CD14-positive monocyte (primary cell): ENCODE data around the gene TTC28. TPM values are rescaled to one million over a fixed set of nuclear protein-coding genes. Genes with fewer than 3 reads are reported as not detected.

Experiments
- DNase-seq, 3 donors: peaks; one replicate each; pipeline ENCODE4 v3.0.0-alpha.2; 2011 to 2022
- H2AFZ ChIP-seq: 2 replicates; pipeline ENCODE4 v1.6.0; 2012; ENCODE audit warnings: mild to moderate bottlenecking, low read depth, low read length, inconsistent platforms; ENCODE audit not compliant: insufficient read depth, poor library complexity, severe bottlenecking
- H3K27ac ChIP-seq, 2 donors: 1 replicate in 1 of 2; 2 replicates in 1 of 2; pipeline ENCODE4 v1.5.1; 2012 to 2013; ENCODE audit warnings: low read length in 2 of 2, control low read depth in 1 of 2, inconsistent platforms in 1 of 2, low read depth in 1 of 2, mild to moderate bottlenecking in 1 of 2
- H3K27me3 ChIP-seq, 2 donors: one replicate each; pipeline versions ENCODE4 v1.6.0 to v1.6.1; 2011 to 2013; ENCODE audit warnings: low read length in 2 of 2; ENCODE audit not compliant: control insufficient read depth in 2 of 2, insufficient read depth in 2 of 2
- H3K36me3 ChIP-seq, 2 donors: replicated peaks in 1 of 2; 1 replicate in 1 of 2; 2 replicates in 1 of 2; pipeline versions ENCODE4 v1.5.1 to v1.6.1; 2012 to 2013; ENCODE audit warnings: low read length in 2 of 2, control low read depth in 1 of 2, inconsistent platforms in 1 of 2, mild to moderate bottlenecking in 1 of 2; ENCODE audit not compliant: insufficient read depth in 2 of 2, control insufficient read depth in 1 of 2
- H3K4me1 ChIP-seq, 2 donors: 1 replicate in 1 of 2; 2 replicates in 1 of 2; pipeline versions ENCODE4 v1.5.1 to v1.6.1; 2012 to 2013; ENCODE audit warnings: low read length in 2 of 2, control low read depth in 1 of 2, inconsistent platforms in 1 of 2, mild to moderate bottlenecking in 1 of 2, moderate library complexity in 1 of 2; ENCODE audit not compliant: insufficient read depth in 2 of 2, control insufficient read depth in 1 of 2
- H3K4me2 ChIP-seq: replicated peaks from 2 replicates; pipeline ENCODE3; 2012; ENCODE audit warnings: low read length, moderate library complexity, mild to moderate bottlenecking; ENCODE audit not compliant: poor library complexity, severe bottlenecking; ENCODE audit errors: extremely low read depth
- H3K4me3 ChIP-seq, 3 experiments: fragments of 200-600 bp in 1 of 3; sonication (generic) in 1 of 3; replicated peaks in 1 of 3; 1 replicate in 2 of 3; 2 replicates in 1 of 3; pipeline ENCODE4 v1.5.1; 2011 to 2013; ENCODE audit warnings: low read length in 3 of 3, mild to moderate bottlenecking in 3 of 3, control low read depth in 2 of 3, low read depth in 2 of 3, inconsistent platforms in 1 of 3, moderate library complexity in 1 of 3
- H3K79me2 ChIP-seq: 2 replicates; pipeline ENCODE4 v1.6.0; 2012; ENCODE audit warnings: mild to moderate bottlenecking, control low read depth, inconsistent platforms, low read length, moderate library complexity; ENCODE audit not compliant: insufficient read depth
- H3K9ac ChIP-seq: 2 replicates; pipeline ENCODE4 v1.6.0; 2017; ENCODE audit warnings: low read length, mild to moderate bottlenecking; ENCODE audit not compliant: insufficient read depth, poor library complexity, severe bottlenecking
- H3K9me3 ChIP-seq, 2 donors: replicated peaks in 1 of 2; 1 replicate in 1 of 2; 2 replicates in 1 of 2; pipeline versions ENCODE4 v1.5.1 to v1.6.1; 2012 to 2013; ENCODE audit warnings: low read length in 2 of 2, control low read depth in 1 of 2; ENCODE audit not compliant: control insufficient read depth in 1 of 2, insufficient read depth in 1 of 2
- H4K20me1 ChIP-seq: 2 replicates; pipeline ENCODE4 v1.6.0; 2012; ENCODE audit warnings: mild to moderate bottlenecking, low read length, control low read depth, moderate library complexity; ENCODE audit not compliant: insufficient read depth
- H3K27ac Mint-ChIP-seq, 7 donors: one replicate each; pipeline ENCODE4 v1.8.0; 2020; ENCODE audit warnings: mild to moderate bottlenecking in 7 of 7, mixed read lengths in 7 of 7, moderate library complexity in 6 of 7, inconsistent platforms in 2 of 7
- H3K27me3 Mint-ChIP-seq, 3 donors: one replicate each; pipeline ENCODE4 v1.8.0; 2021 to 2022; ENCODE audit warnings: low read depth in 3 of 3, mild to moderate bottlenecking in 3 of 3, mixed read lengths in 3 of 3, moderate library complexity in 3 of 3, inconsistent platforms in 1 of 3
- H3K36me3 Mint-ChIP-seq, 2 donors: one replicate each; pipeline ENCODE4 v1.8.0; 2020; ENCODE audit warnings: mixed read lengths in 2 of 2, inconsistent platforms in 1 of 2, mild to moderate bottlenecking in 1 of 2
- H3K4me1 Mint-ChIP-seq: one replicate; pipeline ENCODE4 v1.8.0; 2020; ENCODE audit warnings: mild to moderate bottlenecking, mixed read lengths
- H3K4me3 Mint-ChIP-seq, 2 donors: one replicate each; pipeline ENCODE4 v1.8.0; 2020; ENCODE audit warnings: mild to moderate bottlenecking in 2 of 2, mixed read lengths in 2 of 2, moderate library complexity in 1 of 2
- H3K9me3 Mint-ChIP-seq, 7 donors: one replicate each; pipeline ENCODE4 v1.8.0; 2020 to 2022; ENCODE audit warnings: mixed read lengths in 7 of 7, mild to moderate bottlenecking in 6 of 7, moderate library complexity in 6 of 7, inconsistent platforms in 2 of 7
- CTCF ChIP-seq: fragments of 200-600 bp; IDR thresholded peaks from one replicate; pipeline ENCODE4 v1.8.0; 2022; ENCODE audit warnings: antibody characterized with exemption, mild to moderate bottlenecking
- WGBS: methylation state at CpG from one replicate; pipeline ENCODE4 v1.1.5; 2013; ENCODE audit warnings: missing lambda C conversion rate; ENCODE audit not compliant: insufficient coverage; 5-methylcytosine and 5-hydroxymethylcytosine counted together
- intact Hi-C, 2 donors: fragments of 100-400 bp; cut with micrococcal nuclease; formaldehyde crosslinking; loops; one replicate each; pipeline versions ENCODE4 v1.15.0 to v1.15.1; 2023
- polyA plus RNA-seq, 3 donors: library from polyadenylated mRNA; depleted of rRNA in 1 of 3; unstranded in 2 of 3; stranded (reverse) in 1 of 3; fragments of 300-500 nt in 2 of 3; fragments of >200 nt in 1 of 3; fragmentation: Illumina TruSeq in 2 of 3; gene quantifications; 1 replicate in 2 of 3; 2 replicates in 1 of 3; pipeline ENCODE4 v1.2.3, GENCODE V29; 2012 to 2021

The TTC28 gene
- polyA plus RNA-seq, 3 donors: 0.24 to 0.61 TPM; not detected in 1

GRCh38 chr22:28609921-28610320 is 69.7 kb downstream of the TTC28 start:
- no peaks in the 10 kb centered on the region for H3K36me3 ChIP-seq
- TF ChIP-seq CTCF: no peak
- H3K79me2 ChIP-seq: no peaks in the 10 kb centered on the region
- peaks cover 0 to 10% (median 0%) of the 10 kb centered on the region in 7 donors for H3K9me3 Mint-ChIP-seq
- no peaks in the 10 kb centered on the region for H3K27me3 ChIP-seq
- H3K27ac Mint-ChIP-seq: no peak overlapping the region
- H3K36me3 Mint-ChIP-seq: no peaks in the 10 kb centered on the region
- no peaks in the 10 kb centered on the region for H3K4me1 Mint-ChIP-seq
- H4K20me1 ChIP-seq: no peaks in the 10 kb centered on the region
- DNase-seq: no peak
- intact Hi-C loops: loop anchor here (5.0 to 10.0 kb wide), 2 partner anchors 222 to 635 kb away; no protein-coding TSS in a partner anchor
- no peak overlapping the region for H3K4me2 ChIP-seq
- no peak overlapping the region for H3K27ac ChIP-seq
- no peaks in the 10 kb centered on the region for H3K4me1 ChIP-seq
- no peak overlapping the region for H3K9ac ChIP-seq
- no peak overlapping the region for H3K4me3 Mint-ChIP-seq
- peaks cover 0 to 2% (median 0%) of the 10 kb centered on the region in 3 donors for H3K27me3 Mint-ChIP-seq
- H3K9me3 ChIP-seq: no peaks in the 10 kb centered on the region
- 96% methylated on average over 4 of the region's 5 CpGs for WGBS
- no peak overlapping the region for H3K4me3 ChIP-seq
- no peak overlapping the region for H2AFZ ChIP-seq

- Histone ChIP-seq H3K4me3 (no peak overlapping the region), H3K79me2 (no peaks in the 10 kb centered on the region), H3K4me2 (no peak overlapping the region), H3K27ac (no peak overlapping the region), H3K9ac (no peak overlapping the region), H3K9me3 (no peaks in the 10 kb centered on the region), H3K4me1 (no peaks in the 10 kb centered on the region), H2AFZ (no peak overlapping the region), H3K36me3 (no peaks in the 10 kb centered on the region), H3K27me3 (no peaks in the 10 kb centered on the region), H4K20me1 (no peaks in the 10 kb centered on the region)
- no peaks in the 10 kb centered on the region for H3K4me1 Mint-ChIP-seq
- no peak overlapping the region for H3K27ac Mint-ChIP-seq
- H3K4me3 Mint-ChIP-seq: no peak overlapping the region
- no peaks in the 10 kb centered on the region for H3K36me3 Mint-ChIP-seq
- intact Hi-C loops: loop anchor here (5.0 to 10.0 kb wide), 2 partner anchors 224 to 636 kb away; no protein-coding TSS in a partner anchor
- no CpG with 5 or more reads among the region's 2 CpGs for WGBS
- H3K9me3 Mint-ChIP-seq: peaks cover 0 to 3% (median 0%) of the 10 kb centered on the region in 7 donors
- H3K27me3 Mint-ChIP-seq: peaks cover 0 to 2% (median 2%) of the 10 kb centered on the region in 3 donors
- DNase-seq: no peak
- no peak for TF ChIP-seq CTCF
These were observed 71.1 kb downstream of the TTC28 start for GRCh38 chr22:28608546-28608945.
